Epidermal melanocyte (primary cell): ENCODE results near the gene HIVEP3.
"Not testable (repeated sequence)": the region's sequence is repeated elsewhere in the genome, so short reads cannot be mapped to it uniquely, and the experiment has no call there.

ENCODE experiments used
- DNase-seq: peaks from one replicate; pipeline ENCODE4 v3.0.0; 2011; ENCODE audit warnings: low spot score; ENCODE audit not compliant: insufficient read length

The HIVEP3 gene

GRCh38 chr1:41564741-41565475 is 353.8 kb downstream of the HIVEP3 start:
- no peak for DNase-seq

GRCh38 chr1:41562328-41562727 is 356.4 kb downstream of the HIVEP3 start:
- DNase-seq: no peak

- DNase-seq: no peak
These were observed 357.8 kb downstream of the HIVEP3 start for GRCh38 chr1:41560931-41561330.

GRCh38 chr1:41560496-41560895 is 358.2 kb downstream of the HIVEP3 start:
- no peak for DNase-seq

- no peak for DNase-seq
These were observed 359.4 kb downstream of the HIVEP3 start for GRCh38 chr1:41559331-41559730.

- DNase-seq: no peak
These were observed 360.0 kb downstream of the HIVEP3 start for GRCh38 chr1:41558761-41559171.

- no peak for DNase-seq
These were observed 360.8 kb downstream of the HIVEP3 start for GRCh38 chr1:41557751-41558455.

GRCh38 chr1:41554746-41555145 is 364.0 kb downstream of the HIVEP3 start:
- not testable (repeated sequence) for DNase-seq

- no peak for DNase-seq
These were observed 370.8 kb downstream of the HIVEP3 start for GRCh38 chr1:41547781-41548560.

GRCh38 chr1:41547336-41547735 is 371.4 kb downstream of the HIVEP3 start:
- no peak for DNase-seq

- no peak for DNase-seq
These were observed 371.9 kb downstream of the HIVEP3 start for GRCh38 chr1:41546833-41547135.

- DNase-seq: no peak
These were observed 372.5 kb downstream of the HIVEP3 start for GRCh38 chr1:41545996-41546832.

- DNase-seq: no peak
These were observed 376.4 kb downstream of the HIVEP3 start for GRCh38 chr1:41542196-41542930.

- no peak for DNase-seq
These were observed 377.1 kb downstream of the HIVEP3 start for GRCh38 chr1:41541592-41541952.

- no peak for DNase-seq
These were observed 377.7 kb downstream of the HIVEP3 start for GRCh38 chr1:41540886-41541591.

- DNase-seq: no peak
These were observed 378.7 kb downstream of the HIVEP3 start for GRCh38 chr1:41539999-41540398.

GRCh38 chr1:41539418-41539805 is 379.3 kb downstream of the HIVEP3 start:
- no peak for DNase-seq

- DNase-seq: no peak
These were observed 379.8 kb downstream of the HIVEP3 start for GRCh38 chr1:41538741-41539417.

- DNase-seq: peak; percentile 33
These were observed 380.9 kb downstream of the HIVEP3 start for GRCh38 chr1:41537788-41538351.
